ENCODE data around the gene TRPV2.

Gene TRPV2

DNA sequence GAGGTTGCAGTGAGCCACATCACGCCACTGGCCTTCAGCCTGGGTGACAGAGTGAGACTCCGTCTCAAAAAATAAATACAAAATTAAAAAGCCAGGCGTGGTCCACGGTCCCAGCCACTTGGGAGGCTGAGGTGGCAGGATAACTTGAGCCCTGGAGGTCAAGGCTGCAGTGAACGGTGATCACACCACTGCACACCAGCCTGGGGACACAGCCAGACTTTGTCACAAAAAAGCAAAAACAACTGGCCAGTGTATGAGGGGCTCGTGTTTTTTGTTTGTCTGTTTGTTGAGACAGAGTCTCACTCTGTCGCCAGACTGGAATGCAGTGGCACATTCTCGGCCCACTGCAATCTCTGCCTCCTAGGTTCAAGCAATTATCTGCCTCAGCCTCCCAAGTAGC, 35.7 kb upstream of the TRPV2 start:
- whole genome bisulfite sequencing (ENCODE audit: extremely low coverage, insufficient coverage, low lambda C conversion rate) = no CpG with 5 or more reads among the region's 8 CpGs
- Histone ChIP-seq H3K4me1 (ENCODE audit: control insufficient read depth, low read depth, low read length) (peaks cover 5% of the 10 kb centered on the region), H4K5ac (ENCODE audit: low read length) (no peak overlapping the region), H3K27me3 (ENCODE audit: insufficient read depth, low read length, poor library complexity) (no peaks in the 10 kb centered on the region), H3K56ac (ENCODE audit: low read length) (no peak overlapping the region), H3K4ac (ENCODE audit: low read depth, low read length) (no peak overlapping the region), H3K23ac (ENCODE audit: low read length) (no peak overlapping the region), H2BK120ac (ENCODE audit: low read depth, low read length) (no peak overlapping the region), H4K8ac (ENCODE audit: low read depth, low read length) (no peak overlapping the region), H3K9ac (ENCODE audit: low read length) (no peak overlapping the region), H3K4me3 (ENCODE audit: low read length) (no peak overlapping the region), H3K79me2 (ENCODE audit: control insufficient read depth, insufficient read depth, low read length) (peaks cover 20% of the 10 kb centered on the region), H3K4me2 (ENCODE audit: low read length) (no peak overlapping the region), H3K79me1 (ENCODE audit: low read length) (peaks cover 11% of the 10 kb centered on the region), H3K27ac (ENCODE audit: low read depth, low read length) (no peak overlapping the region), H2AK5ac (ENCODE audit: low read length) (no peak overlapping the region), H2BK15ac (replicated peaks; ENCODE audit: low read depth) (no peak overlapping the region), H2BK5ac (ENCODE audit: low read length) (no peak overlapping the region), H3K18ac (ENCODE audit: low read length) (no peak overlapping the region), H3K36me3 (ENCODE audit: control insufficient read depth, insufficient read depth, low read length) (peaks cover 4% of the 10 kb centered on the region)
- DNase-seq = peak; percentile 53

DNA sequence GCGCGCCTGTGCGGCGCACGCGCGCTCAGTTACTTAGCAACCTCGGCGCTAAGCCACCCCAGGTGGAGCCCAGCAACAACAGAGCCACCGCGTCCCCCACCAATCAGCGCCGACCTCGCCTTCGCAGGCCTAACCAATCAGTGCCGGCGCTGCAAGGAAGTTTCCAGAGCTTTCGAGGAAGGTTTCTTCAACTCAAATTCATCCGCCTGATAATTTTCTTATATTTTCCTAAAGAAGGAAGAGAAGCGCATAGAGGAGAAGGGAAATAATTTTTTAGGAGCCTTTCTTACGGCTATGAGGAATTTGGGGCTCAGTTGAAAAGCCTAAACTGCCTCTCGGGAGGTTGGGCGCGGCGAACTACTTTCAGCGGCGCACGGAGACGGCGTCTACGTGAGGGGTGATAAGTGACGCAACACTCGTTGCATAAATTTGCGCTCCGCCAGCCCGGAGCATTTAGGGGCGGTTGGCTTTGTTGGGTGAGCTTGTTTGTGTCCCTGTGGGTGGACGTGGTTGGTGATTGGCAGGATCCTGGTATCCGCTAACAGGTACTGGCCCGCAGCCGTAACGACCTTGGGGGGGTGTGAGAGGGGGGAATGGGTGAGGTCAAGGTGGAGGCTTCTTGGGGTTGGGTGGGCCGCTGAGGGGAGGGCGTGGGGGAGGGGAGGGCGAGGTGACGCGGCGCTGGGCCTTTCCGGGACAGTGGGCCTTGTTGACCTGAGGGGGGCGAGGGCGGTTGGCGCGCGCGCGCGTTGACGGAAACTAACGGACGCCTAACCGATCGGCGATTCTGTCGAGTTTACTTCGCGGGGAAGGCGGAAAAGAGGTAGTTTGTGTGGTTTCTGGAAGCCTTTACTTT, 34.5 kb upstream of the TRPV2 start, which contains the start of gene UBB:
Gene UBB (plus strand): TSS at position 452 of the 856 bp plus-strand sequence. CDS start 817 bp downstream, outside the sequence.
- Histone ChIP-seq H3K27ac (ENCODE audit: low read depth, low read length) (peak within 1 kb of the TSS; percentile 73), H3K9ac (ENCODE audit: low read length) (peak within 1 kb of the TSS; percentile 99), H3K4me1 (ENCODE audit: control insufficient read depth, low read depth, low read length) (peaks cover 5% of the 10 kb centered on the region), H3K56ac (ENCODE audit: low read length) (peak within 1 kb of the TSS; percentile 95), H3K4me2 (ENCODE audit: low read length) (peak within 1 kb of the TSS; percentile 80), H3K4me3 (ENCODE audit: low read length) (peak within 1 kb of the TSS; percentile 99), H3K23ac (ENCODE audit: low read length) (peak within 1 kb of the TSS; percentile 56), H3K79me1 (ENCODE audit: low read length) (peaks cover 11% of the 10 kb centered on the region), H3K18ac (ENCODE audit: low read length) (peak within 1 kb of the TSS; percentile 55), H4K8ac (ENCODE audit: low read depth, low read length) (no peak within 1 kb of the TSS), H2BK120ac (ENCODE audit: low read depth, low read length) (no peak within 1 kb of the TSS), H2AK5ac (ENCODE audit: low read length) (peak within 1 kb of the TSS; percentile 90), H3K4ac (ENCODE audit: low read depth, low read length) (no peak within 1 kb of the TSS), H3K27me3 (ENCODE audit: insufficient read depth, low read length, poor library complexity) (no peaks in the 10 kb centered on the region), H2BK5ac (ENCODE audit: low read length) (peak within 1 kb of the TSS; percentile 69), H4K5ac (ENCODE audit: low read length) (peak within 1 kb of the TSS; percentile 71), H3K36me3 (ENCODE audit: control insufficient read depth, insufficient read depth, low read length) (peaks cover 4% of the 10 kb centered on the region), H2BK15ac (replicated peaks; ENCODE audit: low read depth) (no peak within 1 kb of the TSS), H3K79me2 (ENCODE audit: control insufficient read depth, insufficient read depth, low read length) (peaks cover 20% of the 10 kb centered on the region)
- peak; percentile 99 for DNase-seq
- WGBS (ENCODE audit: extremely low coverage, insufficient coverage, low lambda C conversion rate) = no CpG with 5 or more reads among the region's 67 CpGs

GRCh38 chr17:16381496-16381820, 33.9 kb upstream of the TRPV2 start:
- peak overlapping the region; percentile 90 for H2AK5ac ChIP-seq (ENCODE audit: low read length)
- H3K18ac ChIP-seq (ENCODE audit: low read length) = peak overlapping the region; percentile 55
- H3K4me2 ChIP-seq (ENCODE audit: low read length) = peak overlapping the region; percentile 80
- no peak overlapping the region for H2BK15ac ChIP-seq (replicated peaks; ENCODE audit: low read depth)
- H4K8ac ChIP-seq (ENCODE audit: low read depth, low read length) = no peak overlapping the region
- peak overlapping the region; percentile 99 for H3K4me3 ChIP-seq (ENCODE audit: low read length)
- no CpG with 5 or more reads among the region's 14 CpGs for WGBS (ENCODE audit: extremely low coverage, insufficient coverage, low lambda C conversion rate)
- H3K23ac ChIP-seq (ENCODE audit: low read length) = peak overlapping the region; percentile 56
- H3K27me3 ChIP-seq (ENCODE audit: insufficient read depth, low read length, poor library complexity) = no peaks in the 10 kb centered on the region
- H2BK5ac ChIP-seq (ENCODE audit: low read length) = peak overlapping the region; percentile 69
- H3K27ac ChIP-seq (ENCODE audit: low read depth, low read length) = peak overlapping the region; percentile 73
- H3K56ac ChIP-seq (ENCODE audit: low read length) = peak overlapping the region; percentile 95
- peaks cover 5% of the 10 kb centered on the region for H3K4me1 ChIP-seq (ENCODE audit: control insufficient read depth, low read depth, low read length)
- peak overlapping the region; percentile 99 for H3K9ac ChIP-seq (ENCODE audit: low read length)
- no peak overlapping the region for H3K4ac ChIP-seq (ENCODE audit: low read depth, low read length)
- DNase-seq = no peak
- H4K5ac ChIP-seq (ENCODE audit: low read length) = peak overlapping the region; percentile 71
- H3K79me2 ChIP-seq (ENCODE audit: control insufficient read depth, insufficient read depth, low read length) = peaks cover 20% of the 10 kb centered on the region
- H3K79me1 ChIP-seq (ENCODE audit: low read length) = peaks cover 11% of the 10 kb centered on the region
- H3K36me3 ChIP-seq (ENCODE audit: control insufficient read depth, insufficient read depth, low read length) = peaks cover 4% of the 10 kb centered on the region
- H2BK120ac ChIP-seq (ENCODE audit: low read depth, low read length) = no peak overlapping the region

DNA sequence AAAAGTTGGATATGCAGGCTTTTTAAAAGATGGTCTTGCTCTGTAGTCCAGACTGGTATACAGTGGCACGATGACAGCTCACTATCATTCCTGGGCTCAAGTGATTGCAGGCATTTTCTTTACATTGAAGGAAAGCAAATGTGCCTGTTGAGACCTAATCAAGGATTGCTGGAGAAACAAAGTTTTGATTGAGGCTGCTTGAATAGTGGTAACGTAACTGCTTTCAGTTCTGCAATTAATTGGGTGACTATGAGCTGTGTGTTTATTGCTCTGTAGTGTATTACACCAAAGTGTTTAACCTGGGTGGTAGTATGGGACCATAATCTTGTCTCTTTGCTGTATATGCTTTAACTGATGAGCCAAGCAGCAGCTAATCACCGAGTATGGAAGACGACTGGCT, 32.2 kb upstream of the TRPV2 start:
- Histone ChIP-seq H3K9ac (ENCODE audit: low read length) (peak overlapping the region; percentile 47), H2BK120ac (ENCODE audit: low read depth, low read length) (no peak overlapping the region), H3K27me3 (ENCODE audit: insufficient read depth, low read length, poor library complexity) (no peaks in the 10 kb centered on the region), H3K23ac (ENCODE audit: low read length) (no peak overlapping the region), H2BK15ac (replicated peaks; ENCODE audit: low read depth) (no peak overlapping the region), H3K4me2 (ENCODE audit: low read length) (peak overlapping the region; percentile 48), H3K4me1 (ENCODE audit: control insufficient read depth, low read depth, low read length) (peaks cover 5% of the 10 kb centered on the region), H3K79me1 (ENCODE audit: low read length) (peaks cover 11% of the 10 kb centered on the region), H4K8ac (ENCODE audit: low read depth, low read length) (no peak overlapping the region), H3K79me2 (ENCODE audit: control insufficient read depth, insufficient read depth, low read length) (peaks cover 20% of the 10 kb centered on the region), H3K18ac (ENCODE audit: low read length) (no peak overlapping the region), H2BK5ac (ENCODE audit: low read length) (no peak overlapping the region), H3K4ac (ENCODE audit: low read depth, low read length) (no peak overlapping the region), H3K27ac (ENCODE audit: low read depth, low read length) (no peak overlapping the region), H2AK5ac (ENCODE audit: low read length) (no peak overlapping the region), H4K5ac (ENCODE audit: low read length) (no peak overlapping the region), H3K4me3 (ENCODE audit: low read length) (no peak overlapping the region), H3K56ac (ENCODE audit: low read length) (peak overlapping the region; percentile 49), H3K36me3 (ENCODE audit: control insufficient read depth, insufficient read depth, low read length) (peaks cover 4% of the 10 kb centered on the region)
- WGBS (ENCODE audit: extremely low coverage, insufficient coverage, low lambda C conversion rate) = no CpG with 5 or more reads among the region's 4 CpGs
- DNase-seq = no peak

GRCh38 chr17:16383772-16384287, 31.5 kb upstream of the TRPV2 start:
- peaks cover 5% of the 10 kb centered on the region for H3K4me1 ChIP-seq (ENCODE audit: control insufficient read depth, low read depth, low read length)
- H3K18ac ChIP-seq (ENCODE audit: low read length) = no peak overlapping the region
- H2BK15ac ChIP-seq (replicated peaks; ENCODE audit: low read depth) = no peak overlapping the region
- no peak overlapping the region for H3K4ac ChIP-seq (ENCODE audit: low read depth, low read length)
- no peak overlapping the region for H2BK5ac ChIP-seq (ENCODE audit: low read length)
- H4K5ac ChIP-seq (ENCODE audit: low read length) = no peak overlapping the region
- H3K9ac ChIP-seq (ENCODE audit: low read length) = no peak overlapping the region
- no peak overlapping the region for H4K8ac ChIP-seq (ENCODE audit: low read depth, low read length)
- H3K36me3 ChIP-seq (ENCODE audit: control insufficient read depth, insufficient read depth, low read length) = peaks cover 4% of the 10 kb centered on the region
- no CpG with 5 or more reads among the region's 5 CpGs for WGBS (ENCODE audit: extremely low coverage, insufficient coverage, low lambda C conversion rate)
- no peak overlapping the region for H2AK5ac ChIP-seq (ENCODE audit: low read length)
- no peak overlapping the region for H3K27ac ChIP-seq (ENCODE audit: low read depth, low read length)
- DNase-seq = no peak
- peak overlapping the region; percentile 4 for H3K56ac ChIP-seq (ENCODE audit: low read length)
- H3K4me2 ChIP-seq (ENCODE audit: low read length) = no peak overlapping the region
- no peak overlapping the region for H2BK120ac ChIP-seq (ENCODE audit: low read depth, low read length)
- peaks cover 20% of the 10 kb centered on the region for H3K79me2 ChIP-seq (ENCODE audit: control insufficient read depth, insufficient read depth, low read length)
- no peak overlapping the region for H3K23ac ChIP-seq (ENCODE audit: low read length)
- H3K4me3 ChIP-seq (ENCODE audit: low read length) = no peak overlapping the region
- no peaks in the 10 kb centered on the region for H3K27me3 ChIP-seq (ENCODE audit: insufficient read depth, low read length, poor library complexity)
- H3K79me1 ChIP-seq (ENCODE audit: low read length) = peaks cover 11% of the 10 kb centered on the region
